K562 (cell line): Measurements from ENCODE around the gene TSPAN14. TPM values are rescaled to one million over a fixed set of nuclear protein-coding genes. Genes with fewer than 3 reads are reported as not detected.

Source experiments
- NCOR1 ChIP-seq: fragments of 450-650 bp; IDR thresholded peaks from 2 replicates; pipeline ENCODE4 v1.6.1; 2016; ENCODE audit warnings: mild to moderate bottlenecking, moderate library complexity
- SRSF7 ChIP-seq: fragments of 200-400 bp; formaldehyde crosslinking; optimal IDR thresholded peaks from 2 replicates; pipeline ENCODE3; 2017; ENCODE audit warnings: mild to moderate bottlenecking, low read depth, low read length
- STAT5B ChIP-seq: fragments of 250-450 bp; sonication (Bioruptor Pico); IDR thresholded peaks from 2 replicates; pipeline ENCODE4 v1.8.0; 2021; ENCODE audit warnings: mild to moderate bottlenecking, inconsistent platforms
- ZNF699 ChIP-seq: fragments of 250-450 bp; sonication (Bioruptor Pico); IDR thresholded peaks from 2 replicates; pipeline ENCODE4 v1.8.0; 2021; ENCODE audit warnings: mild to moderate bottlenecking, moderate library complexity; ENCODE audit not compliant: insufficient replicate concordance
- polyA plus RNA-seq, 8 experiments: library from polyadenylated mRNA; depleted of rRNA in 4 of 8; stranded (reverse) in 5 of 8; unstranded in 3 of 8; fragments of >200 nt; fragmentation: Nextera tagmentation in 2 of 8; fragmentation: Illumina TruSeq in 1 of 8; extraction: Ambion mirVana in 2 of 8; extraction: Trizol in 1 of 8; gene quantifications; 2 replicates each; pipeline versions ENCODE4 v1.2.1 to v1.2.3, GENCODE V29; 2011 to 2014; ENCODE audit warnings: inconsistent platforms in 1 of 8, missing spikeins in 1 of 8
- total RNA-seq, 7 experiments: library from RNA; depleted of rRNA in 6 of 7; stranded (reverse); fragments of >200 nt in 6 of 7; fragmentation: Illumina TruSeq in 2 of 7; extraction: Trizol in 2 of 7; gene quantifications; 2 replicates each; pipeline versions ENCODE4 v1.2.1 to v1.2.3, GENCODE V29; 2011 to 2021; ENCODE audit warnings: low replicate concordance in 1 of 7
- TF ChIP-seq, protein P1 (sequence below), 2 experiments: fragments of 450-650 bp; IDR thresholded peaks; 2 replicates each; pipeline ENCODE4 v1.6.1; 2016; ENCODE audit warnings: mild to moderate bottlenecking in 2 of 2, borderline replicate concordance in 1 of 2, low read depth in 1 of 2, moderate library complexity in 1 of 2
- TF ChIP-seq, protein P2 (sequence below): fragments of 250-450 bp; sonication (Bioruptor Pico); IDR thresholded peaks from 2 replicates; pipeline ENCODE4 v1.9.0; 2021; ENCODE audit warnings: mild to moderate bottlenecking, inconsistent platforms

The TSPAN14 gene
- total and polyA plus RNA-seq, 9 of the 15 experiments (the other 6 are each of a cell fraction or from before 2014, with no cell fraction given): 5.8 to 92.9 (median 23.3) TPM

DNA sequence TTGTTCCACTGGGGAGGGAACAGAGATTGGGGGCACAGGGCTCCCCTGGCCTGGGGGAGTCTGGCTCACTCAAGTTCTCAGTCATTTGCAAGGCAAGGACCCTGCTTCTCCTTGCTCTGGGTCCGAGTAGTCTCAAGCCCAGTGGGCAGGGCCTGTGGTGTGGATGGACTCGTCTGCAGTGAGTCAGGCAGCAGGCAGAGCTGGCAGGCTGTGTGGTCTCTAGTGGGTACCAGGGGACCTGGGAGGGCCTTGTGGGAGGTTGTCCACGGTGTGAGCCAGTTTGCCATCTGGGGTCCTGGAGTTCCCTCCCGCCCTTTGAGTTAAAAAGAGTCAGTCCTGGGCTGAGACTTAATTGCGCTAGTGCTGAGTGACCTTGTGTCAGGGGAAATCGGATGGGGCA lies 74.8 kb downstream of the TSPAN14 start (continued):
- TF ChIP-seq, protein P1, sequence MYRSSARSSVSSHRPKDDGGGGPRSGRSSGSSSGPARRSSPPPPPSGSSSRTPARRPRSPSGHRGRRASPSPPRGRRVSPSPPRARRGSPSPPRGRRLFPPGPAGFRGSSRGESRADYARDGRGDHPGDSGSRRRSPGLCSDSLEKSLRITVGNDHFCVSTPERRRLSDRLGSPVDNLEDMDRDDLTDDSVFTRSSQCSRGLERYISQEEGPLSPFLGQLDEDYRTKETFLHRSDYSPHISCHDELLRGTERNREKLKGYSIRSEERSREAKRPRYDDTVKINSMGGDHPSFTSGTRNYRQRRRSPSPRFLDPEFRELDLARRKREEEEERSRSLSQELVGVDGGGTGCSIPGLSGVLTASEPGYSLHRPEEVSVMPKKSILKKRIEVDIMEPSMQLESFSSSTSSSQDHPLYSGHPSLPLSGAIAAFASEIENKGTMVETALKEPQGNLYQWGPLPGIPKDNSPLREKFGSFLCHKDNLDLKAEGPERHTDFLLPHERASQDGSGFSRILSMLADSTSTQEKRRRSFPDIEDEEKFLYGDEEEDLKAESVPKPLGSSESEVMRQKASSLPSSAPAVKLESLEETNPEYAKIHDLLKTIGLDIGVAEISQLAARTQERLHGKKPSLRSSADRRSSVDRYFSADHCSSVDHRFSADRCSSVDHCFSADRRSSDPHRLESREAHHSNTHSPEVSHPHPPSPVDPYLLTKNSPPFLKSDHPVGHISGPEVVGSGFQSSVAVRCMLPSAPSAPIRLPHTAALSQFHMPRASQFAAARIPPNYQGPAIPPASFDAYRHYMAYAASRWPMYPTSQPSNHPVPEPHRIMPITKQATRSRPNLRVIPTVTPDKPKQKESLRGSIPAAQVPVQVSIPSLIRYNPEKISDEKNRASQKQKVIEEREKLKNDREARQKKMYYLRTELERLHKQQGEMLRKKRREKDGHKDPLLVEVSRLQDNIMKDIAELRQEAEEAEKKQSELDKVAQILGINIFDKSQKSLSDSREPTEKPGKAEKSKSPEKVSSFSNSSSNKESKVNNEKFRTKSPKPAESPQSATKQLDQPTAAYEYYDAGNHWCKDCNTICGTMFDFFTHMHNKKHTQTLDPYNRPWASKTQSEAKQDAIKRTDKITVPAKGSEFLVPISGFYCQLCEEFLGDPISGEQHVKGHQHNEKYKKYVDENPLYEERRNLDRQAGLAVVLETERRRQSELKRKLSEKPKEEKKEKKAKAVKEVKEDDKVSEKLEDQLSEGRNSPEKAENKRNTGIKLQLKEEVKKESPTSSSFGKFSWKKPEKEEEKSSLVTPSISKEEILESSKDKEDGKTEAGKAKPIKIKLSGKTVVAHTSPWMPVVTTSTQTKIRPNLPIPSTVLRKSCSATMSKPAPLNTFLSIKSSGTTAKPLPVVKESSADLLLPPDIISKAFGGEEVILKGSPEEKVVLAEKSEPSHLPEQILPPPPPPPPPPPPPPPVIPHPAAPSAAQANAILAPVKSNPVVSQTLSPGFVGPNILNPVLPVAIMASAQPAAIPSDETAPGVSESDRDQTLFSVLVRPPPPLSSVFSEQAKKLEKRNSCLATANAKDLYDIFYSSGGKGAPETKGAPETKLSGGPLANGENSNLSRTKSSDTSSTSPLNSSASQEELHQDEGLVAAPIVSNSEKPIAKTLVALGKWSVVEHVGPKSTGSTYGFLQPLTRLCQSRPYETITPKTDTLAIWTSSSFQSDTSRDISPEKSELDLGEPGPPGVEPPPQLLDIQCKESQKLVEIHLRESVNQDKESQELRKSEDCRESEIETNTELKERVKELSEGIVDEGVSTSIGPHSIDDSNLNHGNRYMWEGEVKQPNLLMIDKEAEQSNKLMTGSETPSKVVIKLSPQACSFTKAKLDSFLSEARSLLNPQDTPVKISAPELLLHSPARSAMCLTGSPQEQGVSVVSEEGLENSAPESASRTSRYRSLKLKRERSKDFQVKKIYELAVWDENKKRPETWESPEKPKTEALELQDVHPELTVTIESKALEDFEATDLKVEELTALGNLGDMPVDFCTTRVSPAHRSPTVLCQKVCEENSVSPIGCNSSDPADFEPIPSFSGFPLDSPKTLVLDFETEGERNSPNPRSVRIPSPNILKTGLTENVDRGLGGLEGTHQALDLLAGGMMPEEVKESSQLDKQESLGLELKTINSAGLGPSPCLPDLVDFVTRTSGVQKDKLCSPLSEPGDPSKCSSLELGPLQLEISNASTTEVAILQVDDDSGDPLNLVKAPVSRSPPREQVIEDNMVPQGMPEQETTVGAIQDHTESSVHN (IDR thresholded peaks at IDR 0.05; ENCODE audit: borderline replicate concordance in 1 of 2, low read depth in 1 of 2): no peak
- TF ChIP-seq ZNF699 (CRISPR knock-in tag) (no peak), SRSF7 (no peak), NCOR1 (no peak), STAT5B (CRISPR knock-in tag) (no peak)
- TF ChIP-seq, protein P2, sequence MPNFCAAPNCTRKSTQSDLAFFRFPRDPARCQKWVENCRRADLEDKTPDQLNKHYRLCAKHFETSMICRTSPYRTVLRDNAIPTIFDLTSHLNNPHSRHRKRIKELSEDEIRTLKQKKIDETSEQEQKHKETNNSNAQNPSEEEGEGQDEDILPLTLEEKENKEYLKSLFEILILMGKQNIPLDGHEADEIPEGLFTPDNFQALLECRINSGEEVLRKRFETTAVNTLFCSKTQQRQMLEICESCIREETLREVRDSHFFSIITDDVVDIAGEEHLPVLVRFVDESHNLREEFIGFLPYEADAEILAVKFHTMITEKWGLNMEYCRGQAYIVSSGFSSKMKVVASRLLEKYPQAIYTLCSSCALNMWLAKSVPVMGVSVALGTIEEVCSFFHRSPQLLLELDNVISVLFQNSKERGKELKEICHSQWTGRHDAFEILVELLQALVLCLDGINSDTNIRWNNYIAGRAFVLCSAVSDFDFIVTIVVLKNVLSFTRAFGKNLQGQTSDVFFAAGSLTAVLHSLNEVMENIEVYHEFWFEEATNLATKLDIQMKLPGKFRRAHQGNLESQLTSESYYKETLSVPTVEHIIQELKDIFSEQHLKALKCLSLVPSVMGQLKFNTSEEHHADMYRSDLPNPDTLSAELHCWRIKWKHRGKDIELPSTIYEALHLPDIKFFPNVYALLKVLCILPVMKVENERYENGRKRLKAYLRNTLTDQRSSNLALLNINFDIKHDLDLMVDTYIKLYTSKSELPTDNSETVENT (CRISPR knock-in tag): no peak
